ENCODE measurements around the gene ZSCAN22.

Gene ZSCAN22

DNA sequence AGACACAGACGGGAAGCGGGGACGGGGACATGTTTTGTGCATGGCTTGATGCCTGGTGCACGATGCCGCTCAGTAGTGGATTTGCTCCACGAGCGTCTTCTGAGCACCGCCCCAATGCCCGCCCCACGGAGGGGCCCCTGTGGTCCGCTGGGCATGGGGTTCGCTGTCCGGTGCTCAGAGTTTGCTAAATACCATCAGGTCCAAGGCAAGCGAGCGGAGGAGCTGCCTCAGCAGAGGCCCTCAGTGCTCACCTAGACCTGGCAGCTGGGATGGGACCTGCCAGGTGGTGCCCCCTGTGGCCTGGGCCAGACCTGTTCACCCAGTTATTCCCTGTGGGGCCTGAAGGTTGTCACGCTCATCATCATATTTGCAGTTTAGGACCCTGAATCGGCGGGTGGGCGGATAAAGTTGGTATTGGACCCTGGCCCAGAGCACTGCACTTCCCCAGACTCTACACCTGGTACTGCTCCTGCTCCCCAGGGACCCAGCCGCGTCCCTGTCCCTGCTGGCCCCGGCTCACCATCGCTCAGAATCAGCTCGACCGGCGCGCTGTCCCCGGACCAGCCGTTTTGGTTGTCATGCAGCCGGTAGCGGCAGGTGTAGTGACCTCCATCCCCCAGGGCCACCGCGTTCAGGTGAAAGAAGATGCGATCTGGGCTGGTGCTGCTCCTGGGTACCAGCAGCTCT is 24.2 kb downstream of the ZSCAN22 start:
- no peak for DNase-seq (ENCODE audit: low read depth in 1 of 2, low spot score in 1 of 2)

DNA sequence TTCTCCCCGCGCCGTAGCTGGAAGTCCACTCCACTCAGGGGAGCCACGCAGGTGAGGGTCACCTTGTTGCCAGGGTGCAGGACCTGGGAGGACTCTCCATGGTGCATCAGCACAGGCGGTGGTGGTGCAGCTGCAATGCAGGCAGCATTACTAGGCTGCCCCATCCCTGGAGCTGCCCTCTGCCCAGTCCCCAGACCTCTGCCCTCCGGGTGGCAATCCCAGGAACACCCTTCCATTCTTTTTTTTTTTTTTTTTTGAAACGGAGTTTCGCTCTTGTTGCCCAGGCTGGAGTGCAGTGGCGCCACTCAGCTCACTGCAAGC is 24.7 kb downstream of the ZSCAN22 start:
- DNase-seq (ENCODE audit: low read depth in 1 of 2, low spot score in 1 of 2), result no peak

DNA sequence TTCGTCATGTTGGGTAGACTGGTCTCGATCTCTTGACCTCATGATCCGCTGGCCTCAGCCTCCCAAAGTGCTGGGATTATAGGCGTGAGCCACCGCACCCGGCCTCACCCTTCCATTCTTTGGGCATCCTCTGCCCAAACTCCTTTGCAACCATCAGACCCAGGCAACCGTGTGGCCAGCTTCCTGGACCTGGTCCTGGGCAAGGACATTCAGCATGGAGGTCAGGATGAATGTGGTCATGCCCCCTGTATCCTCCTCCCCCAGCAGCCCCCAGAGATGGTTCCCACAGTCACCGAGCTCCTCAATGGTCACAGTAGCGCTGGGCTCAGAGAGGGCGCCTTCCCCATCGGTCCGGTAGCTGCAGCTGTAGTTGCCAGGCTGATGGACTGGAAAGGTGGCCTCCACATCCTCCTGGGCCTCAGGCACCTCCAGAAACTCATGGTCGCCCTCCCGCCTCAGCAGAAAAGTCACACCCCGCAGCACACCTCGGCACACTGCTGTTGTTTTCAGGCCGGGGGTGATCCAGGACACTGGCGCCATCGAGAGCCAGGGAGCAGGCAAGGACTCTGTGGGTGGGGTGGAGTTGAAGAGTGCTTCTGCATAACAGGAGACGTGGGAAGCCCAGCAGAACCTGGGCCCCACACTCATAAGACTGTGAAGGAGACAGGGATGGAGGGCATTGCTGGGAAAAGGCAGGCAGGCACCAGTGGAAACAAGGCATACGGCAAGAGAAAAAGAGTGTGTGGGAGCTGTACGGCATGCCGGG is 25.4 kb downstream of the ZSCAN22 start:
- no peak for DNase-seq (ENCODE audit: low read depth in 1 of 2, low spot score in 1 of 2)

DNA sequence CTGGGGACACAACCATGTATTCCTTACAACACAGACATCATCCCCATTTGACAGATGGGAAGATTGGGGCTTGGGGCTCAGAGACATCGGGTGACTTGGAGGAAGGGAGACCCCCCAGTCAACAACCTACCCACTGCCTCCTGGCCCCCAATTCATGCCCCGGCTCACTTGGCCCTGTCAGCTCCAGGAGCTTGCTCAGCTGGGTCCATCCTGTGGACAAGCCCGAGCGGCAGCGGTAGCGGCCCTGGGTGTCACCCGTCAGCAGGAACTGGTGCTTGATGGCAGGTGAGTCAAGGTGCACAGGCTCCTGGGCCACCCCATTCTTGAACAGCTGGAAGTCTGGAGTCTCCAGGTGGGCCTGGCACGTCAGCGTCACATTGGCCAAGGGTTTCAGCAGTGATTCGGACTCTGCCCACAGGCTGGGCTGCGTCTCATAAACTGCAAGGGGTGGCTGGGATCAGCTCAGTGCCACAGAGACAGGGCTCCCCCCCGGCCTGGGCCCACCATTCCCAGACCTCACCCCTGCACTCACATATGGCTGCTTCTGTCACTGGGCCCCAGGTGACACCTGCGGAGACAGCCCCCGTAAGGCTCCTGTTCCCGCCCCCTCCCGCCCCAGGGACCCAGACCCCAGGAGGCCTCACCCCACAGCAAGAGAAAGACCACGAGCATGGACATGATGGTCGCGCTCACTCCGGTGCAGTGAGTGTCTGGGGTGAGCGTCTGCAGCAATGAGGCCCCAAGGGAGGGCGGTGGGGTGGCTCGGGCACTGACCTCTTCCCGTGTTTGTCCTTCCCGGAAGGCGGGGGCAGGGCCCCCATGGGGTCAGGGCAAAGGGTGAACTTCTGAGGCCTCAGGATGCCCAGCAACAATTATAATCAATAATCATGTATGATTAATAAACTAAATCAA is 26.2 kb downstream of the ZSCAN22 start, which contains the start of gene A1BG:
A1BG (minus strand) TSS at position 733 of the 912 bp plus-strand sequence; CDS start at position 678, 55 bp downstream.
- no peak for DNase-seq (ENCODE audit: low read depth in 1 of 2, low spot score in 1 of 2)

DNA sequence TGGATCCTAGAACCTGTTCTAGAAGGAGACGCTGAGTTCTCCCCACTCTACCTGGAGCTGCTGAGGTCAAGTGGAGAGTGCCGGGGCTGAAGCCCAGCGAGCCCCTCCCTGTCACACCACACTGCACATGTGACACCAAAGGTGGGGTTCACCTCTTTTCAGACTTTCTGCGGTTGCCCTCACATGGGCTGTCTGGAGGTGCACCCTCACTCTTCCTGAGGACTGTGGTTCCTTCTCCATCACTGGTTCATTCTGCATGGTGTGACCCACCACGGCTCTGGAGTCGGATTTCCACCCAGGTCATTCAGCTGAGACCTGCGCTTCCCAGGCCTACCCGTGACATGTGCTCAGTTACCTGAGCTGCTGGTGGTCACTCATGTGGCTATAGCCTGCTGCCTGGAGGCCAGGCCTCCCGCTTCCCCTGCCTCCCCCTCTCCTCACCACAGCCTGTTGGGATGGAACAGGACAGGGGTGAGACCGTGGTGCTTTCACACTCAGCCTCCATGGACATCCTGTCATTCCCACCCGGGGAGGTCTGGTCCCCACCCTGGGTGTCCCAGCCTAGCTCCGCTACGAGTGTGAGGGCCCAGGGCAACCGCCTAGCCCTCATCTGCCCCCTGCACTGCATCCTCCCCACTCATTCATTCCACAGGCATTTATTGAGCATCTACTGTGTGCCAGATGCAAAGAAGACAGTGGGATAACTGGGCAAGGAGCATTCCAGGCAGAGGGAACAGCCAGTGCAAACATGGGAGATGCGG is 27.1 kb downstream of the ZSCAN22 start:
- DNase-seq (ENCODE audit: low read depth in 1 of 2, low spot score in 1 of 2), result no peak

DNA sequence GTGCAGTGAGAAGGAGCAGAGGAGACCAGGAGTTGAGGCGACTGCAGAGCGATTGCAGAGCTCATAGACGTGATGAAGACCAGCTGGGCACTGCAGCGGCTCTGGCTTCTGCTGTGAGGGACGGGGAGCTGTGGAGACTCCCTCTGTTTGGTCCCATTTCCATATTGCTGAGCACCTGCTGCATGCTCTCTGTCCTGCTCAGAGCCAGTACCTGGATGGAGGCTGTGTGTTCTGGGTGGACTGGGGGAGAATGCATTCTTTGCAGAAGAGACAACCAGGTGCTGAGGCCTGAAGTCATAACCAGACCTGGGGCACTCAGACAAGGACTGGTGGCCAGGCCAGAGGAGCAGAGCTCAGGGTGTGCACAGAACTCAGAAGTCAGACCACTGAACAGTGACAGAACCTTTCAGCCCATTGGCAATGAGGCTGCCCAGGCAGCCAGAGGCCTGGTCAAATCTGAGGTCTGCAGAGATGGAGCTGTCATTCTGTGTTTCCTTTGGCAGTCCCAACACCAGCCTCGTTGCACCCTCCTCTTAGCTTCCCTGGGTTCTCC is 27.8 kb downstream of the ZSCAN22 start:
- DNase-seq (ENCODE audit: low read depth in 1 of 2, low spot score in 1 of 2), result no peak

DNA sequence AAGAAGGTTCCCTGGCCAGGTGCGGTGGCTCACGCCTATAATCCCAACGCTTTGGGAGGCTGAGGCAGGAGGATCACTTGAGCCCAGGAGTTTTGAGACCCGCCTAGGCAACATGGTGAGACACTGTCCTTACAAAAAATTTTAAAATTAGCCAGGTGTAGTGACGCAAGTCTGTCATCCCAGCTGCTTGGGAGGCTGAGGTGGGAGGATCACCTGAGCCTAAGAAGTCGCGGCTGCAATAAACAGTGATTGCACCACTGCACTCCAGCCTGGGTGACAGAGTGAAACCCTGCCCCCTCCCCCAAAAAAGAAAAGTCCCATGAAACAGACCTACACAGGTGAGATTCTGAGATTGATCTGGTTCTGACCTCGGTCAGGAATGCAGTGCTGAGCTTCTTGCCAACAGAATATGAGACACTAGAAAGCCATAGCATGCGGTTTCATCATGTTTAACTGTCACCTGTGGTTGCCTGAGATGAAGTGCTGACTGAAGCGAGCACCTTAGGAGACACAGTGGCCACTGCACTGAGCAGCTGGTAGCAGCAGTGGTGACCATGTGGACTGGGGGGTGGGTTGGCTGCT is 28.5 kb downstream of the ZSCAN22 start:
- DNase-seq (ENCODE audit: low read depth in 1 of 2, low spot score in 1 of 2), result no peak

DNA sequence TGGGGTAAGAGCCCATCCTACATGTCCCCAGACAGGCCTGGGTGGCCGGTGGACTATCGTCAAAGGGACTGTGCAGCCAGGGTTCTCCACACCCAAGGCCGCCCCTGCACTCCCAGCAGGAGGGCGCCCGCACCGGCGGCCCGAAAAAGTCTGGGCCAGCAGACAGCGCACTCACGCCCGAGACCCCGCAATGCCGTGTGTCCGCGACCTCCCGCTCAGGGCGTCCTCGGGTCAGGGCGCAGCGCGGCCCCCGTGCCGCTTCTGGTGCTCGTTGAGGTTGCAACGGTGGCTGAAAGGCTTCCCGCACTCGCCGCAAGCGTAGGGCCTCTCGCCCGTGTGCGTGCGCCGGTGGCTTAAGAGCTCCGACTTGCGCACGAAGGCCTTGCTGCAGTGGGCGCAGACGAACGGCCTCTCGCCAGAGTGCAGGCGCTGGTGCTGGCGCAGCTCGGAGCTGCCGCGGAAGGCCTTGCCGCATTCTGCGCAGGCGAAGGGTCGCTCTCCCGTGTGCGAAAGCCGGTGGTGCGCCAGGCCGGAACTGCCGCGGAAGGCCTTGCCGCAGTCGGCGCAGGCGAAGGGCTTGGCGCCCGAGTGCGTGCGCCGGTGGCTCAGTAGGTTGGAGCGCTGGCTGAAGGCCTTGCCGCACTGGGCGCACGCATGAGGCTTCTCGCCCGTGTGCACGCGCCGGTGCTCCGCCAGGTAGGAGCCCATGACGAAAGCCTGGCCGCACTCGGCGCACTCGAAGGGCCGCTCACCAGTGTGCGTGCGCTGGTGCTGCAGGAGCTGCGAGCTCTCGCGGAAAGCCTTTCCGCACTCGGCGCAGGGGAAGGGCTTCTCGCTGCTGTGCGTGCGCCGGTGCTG is 29.3 kb downstream of the ZSCAN22 start:
- DNase-seq (ENCODE audit: low read depth in 1 of 2, low spot score in 1 of 2), result no peak

DNA sequence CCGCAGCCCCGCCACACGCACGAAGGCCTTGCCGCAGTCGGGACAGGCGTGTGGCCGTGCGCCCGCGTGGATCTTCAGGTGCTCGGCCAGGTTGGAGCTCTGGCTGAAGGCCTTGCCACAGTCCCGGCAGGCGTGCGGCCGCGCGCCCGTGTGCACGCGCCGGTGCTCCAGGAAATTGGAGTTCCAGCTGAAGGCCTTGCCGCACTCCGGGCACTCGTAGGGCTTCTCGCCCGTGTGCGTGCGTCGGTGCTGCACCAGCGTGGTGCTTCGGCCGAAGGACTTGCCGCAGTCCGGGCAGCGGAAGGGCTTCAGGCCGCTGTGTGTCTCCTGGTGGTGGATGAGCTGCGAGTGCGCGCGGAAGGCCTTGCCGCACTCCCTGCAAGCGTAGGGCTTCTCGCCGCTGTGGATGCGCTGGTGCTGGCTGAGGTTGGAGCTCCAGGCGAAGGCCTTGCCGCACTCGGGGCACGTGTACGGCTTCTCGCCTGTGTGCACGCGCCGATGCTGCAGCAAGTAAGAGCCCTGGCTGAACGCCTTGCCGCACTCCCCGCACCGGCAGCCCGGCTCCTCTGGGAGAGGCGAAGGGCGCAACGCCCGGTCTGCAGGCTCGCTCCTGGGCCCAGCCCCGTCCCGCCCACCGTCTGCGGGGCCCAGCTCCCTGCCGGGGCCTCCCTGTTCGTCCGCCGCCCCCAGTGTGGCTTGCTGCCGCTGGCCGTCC is 30.1 kb downstream of the ZSCAN22 start:
- no peak for DNase-seq (ENCODE audit: low read depth in 1 of 2, low spot score in 1 of 2)

DNA sequence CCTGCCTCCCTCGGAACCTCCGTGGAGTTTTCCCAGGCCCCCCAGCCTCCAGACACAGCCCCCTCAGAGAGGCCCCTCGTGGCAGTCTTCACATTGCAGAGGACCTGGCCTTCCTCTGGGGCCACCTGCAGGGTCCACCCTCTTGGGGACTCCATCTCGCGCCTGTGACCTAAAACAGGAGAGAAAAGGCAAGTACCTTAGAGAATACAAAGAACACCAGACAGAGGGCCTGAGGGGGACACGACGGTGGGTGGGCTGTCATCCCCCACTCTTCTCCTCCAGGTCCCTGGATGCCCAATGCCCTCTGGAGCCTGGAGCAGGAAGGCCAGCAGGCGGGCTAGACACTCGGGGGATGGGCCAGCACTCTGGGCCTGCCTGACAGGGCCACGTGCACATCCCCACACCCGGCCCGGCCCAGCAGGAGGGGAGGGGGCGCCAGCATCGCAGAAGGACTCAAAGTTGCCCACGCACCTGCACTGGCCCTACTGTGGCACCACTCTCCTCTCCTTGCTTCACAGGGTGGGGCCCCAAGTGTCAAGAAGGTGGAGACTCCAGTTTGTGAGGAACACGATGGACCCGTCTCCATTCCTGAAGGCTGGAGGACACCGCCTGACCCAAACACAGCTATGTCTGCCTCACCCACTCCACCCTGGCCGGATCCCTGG is 30.8 kb downstream of the ZSCAN22 start:
- no peak for DNase-seq (ENCODE audit: low read depth in 1 of 2, low spot score in 1 of 2)

DNA sequence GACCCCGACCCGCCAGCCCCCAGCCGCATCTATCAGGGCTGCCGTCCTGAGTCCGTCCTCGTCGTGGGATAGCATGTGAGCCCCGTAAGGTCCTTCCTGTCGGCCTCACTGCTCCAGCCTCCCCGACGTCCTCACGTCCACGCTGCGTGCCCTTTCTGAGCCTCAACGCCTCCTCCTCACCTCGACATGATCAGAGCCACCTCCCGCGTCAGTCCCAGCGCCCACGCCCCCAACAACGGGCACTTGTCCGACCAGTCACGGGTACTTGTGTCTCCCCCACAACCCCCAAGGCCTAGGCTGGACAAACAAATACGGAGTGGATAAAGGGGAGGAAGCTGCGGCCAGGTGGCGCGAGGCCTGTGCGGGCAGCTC is 35.1 kb downstream of the ZSCAN22 start:
- peak; percentile 31 to 32 for DNase-seq (ENCODE audit: low read depth in 1 of 2, low spot score in 1 of 2)

DNA sequence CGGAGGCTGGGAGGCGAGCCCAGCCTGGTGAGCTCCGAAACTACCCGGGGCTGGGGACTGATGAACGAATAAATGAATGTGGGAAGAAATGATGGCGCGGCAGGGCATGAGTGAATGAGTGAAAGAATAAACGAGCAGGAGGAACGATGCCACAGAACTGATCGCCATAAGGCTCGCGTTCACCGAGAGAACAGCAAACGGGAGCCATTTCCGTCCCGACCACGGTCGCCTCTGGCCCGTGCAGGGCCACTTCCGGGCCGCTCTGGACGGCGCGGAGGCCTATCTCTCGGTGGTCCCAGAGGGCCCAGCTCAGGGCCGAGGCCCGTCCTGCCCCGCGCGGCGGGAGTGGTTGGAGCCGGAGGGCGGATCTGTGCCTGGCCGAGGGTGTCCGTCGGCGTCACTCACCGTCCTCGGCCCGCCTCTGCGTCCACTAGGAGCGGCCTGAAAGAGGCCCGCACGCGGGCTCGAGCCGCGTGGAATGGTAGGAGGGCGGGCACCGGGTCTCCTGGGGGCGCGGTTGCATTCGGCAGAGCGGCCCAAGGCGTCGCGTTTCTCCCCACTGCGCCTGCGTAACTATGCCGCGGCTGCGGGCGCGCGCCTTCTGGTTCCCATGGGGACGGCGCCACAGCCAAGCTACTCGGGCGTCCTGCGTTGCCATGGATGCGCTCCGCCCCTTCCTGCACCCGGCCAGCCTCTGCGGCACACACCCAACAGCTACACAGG is 35.6 kb downstream of the ZSCAN22 start, which contains the start of gene ZNF497:
ZNF497 (minus strand) TSS at position 480 of the 723 bp plus-strand sequence. CDS start 5,116 bp downstream, outside the sequence.
- DNase-seq (ENCODE audit: low read depth in 1 of 2, low spot score in 1 of 2), result peak; percentile 90 to 94

DNA sequence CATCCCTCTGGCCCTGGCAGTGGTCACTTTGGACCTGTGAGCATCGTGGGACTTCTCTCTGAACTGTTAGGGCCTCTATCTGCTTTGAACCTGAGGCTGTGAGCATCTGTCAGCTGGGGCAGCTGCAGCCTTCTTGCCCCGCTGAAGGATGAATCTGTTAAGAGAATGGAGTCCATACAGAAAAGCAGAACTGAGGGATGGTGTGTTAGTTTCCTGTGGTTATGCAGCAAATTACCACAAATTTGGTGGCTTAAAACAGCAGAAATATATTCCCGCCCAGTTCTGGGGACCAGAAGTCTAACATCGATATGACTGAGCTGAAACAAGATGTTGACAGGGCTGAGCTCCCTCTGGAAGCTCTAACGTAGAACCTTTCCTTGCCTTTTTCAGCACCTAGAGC is 37.4 kb downstream of the ZSCAN22 start:
- no peak for DNase-seq (ENCODE audit: low read depth in 1 of 2, low spot score in 1 of 2)

DNA sequence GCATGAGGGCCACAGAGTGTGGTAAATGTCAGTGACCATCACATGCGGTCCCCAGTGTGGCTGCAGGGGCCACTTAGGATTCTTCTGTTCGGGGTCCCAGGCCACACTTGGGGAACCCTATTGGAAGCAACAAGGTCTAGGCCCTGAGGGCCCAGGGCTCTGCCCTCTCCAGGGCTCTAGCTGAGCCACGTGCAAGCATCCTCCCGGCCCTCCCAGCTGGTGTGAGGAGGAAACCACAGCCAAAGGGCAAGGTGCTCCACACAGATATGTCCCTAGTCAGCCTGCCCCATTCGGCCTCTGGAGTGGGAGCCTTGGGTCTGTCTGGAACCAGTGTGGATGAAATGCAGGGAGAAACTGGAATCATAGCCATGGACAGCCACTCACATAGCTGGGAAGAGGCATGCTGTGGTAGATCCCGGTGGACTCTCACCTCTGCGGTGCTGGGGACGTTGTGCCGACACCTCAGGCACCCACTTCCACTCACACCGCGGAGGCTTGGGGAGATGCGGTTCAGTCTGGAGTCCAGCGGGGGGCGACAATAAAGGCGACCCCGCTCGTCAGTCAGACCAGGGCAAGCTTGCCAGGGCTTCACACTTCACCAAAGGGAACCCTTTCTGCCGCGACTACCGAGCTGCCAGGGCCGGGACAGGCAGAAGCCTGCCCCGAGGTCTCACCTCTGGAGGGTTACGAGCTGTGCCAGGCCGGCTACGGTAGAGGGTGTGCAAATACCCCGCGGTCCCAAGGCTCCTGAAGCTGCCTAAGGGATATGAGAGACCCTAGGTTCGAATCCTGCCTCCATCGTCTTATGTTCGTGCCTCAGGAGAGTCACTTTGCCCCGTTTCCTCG is 40.0 kb downstream of the ZSCAN22 start:
- no peak for DNase-seq (ENCODE audit: low read depth in 1 of 2, low spot score in 1 of 2)

DNA sequence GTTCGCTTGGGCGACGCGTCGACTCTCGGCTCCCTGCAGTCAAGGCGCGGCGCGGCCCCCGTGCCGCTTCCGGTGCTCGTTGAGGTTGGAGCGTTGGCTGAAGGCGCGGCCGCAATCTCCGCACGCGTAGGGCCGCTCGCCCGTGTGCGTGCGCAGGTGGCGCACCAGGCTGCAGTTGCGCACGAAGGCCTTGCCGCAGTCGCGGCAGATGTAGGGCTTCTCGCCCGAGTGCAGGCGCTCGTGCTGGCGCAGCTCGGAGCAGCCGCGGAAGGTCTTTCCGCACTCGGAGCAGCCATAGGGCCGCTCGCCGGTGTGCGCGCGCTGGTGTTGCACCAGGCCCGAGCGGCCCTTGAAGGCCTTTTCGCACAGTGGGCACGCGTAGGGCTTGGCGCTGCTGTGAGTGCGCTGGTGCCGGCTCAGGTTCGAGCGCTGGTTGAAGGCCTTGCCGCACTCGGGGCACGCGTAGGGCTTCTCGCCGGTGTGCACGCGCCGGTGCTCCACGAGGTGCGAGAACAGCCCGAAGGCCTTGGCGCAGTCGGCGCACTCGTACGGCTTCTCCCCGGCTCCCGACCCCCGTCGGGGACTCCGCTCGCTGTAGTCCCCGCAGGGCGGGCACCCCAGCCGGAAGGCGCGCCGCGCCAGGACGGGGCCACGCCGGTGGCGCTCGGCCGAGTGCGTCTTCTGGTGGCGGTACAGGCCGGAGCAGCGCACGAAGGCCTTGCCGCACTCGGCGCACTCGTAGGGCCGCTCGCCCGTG is 41.1 kb downstream of the ZSCAN22 start:
- no peak for DNase-seq (ENCODE audit: low read depth in 1 of 2, low spot score in 1 of 2)

All from activated CD4-positive, alpha-beta T cell treated with anti-CD3 and anti-CD28 coated beads, Interleukin-2, amount 50 U/mL, for 24 hours (primary cell).